HepG2 (cell line): ENCODE measurements around the gene KIAA0319L.

Source experiments
- CTCF ChIP-seq: sonication (generic); formaldehyde crosslinking; IDR thresholded peaks from 2 replicates; pipeline ENCODE4 v1.5.0; 2020; ENCODE audit warnings: mild to moderate bottlenecking, missing genetic modification reagents, moderate library complexity
- KLF16 ChIP-seq, 2 experiments: sonication (generic) in 1 of 2; formaldehyde crosslinking in 1 of 2; IDR thresholded peaks; 2 replicates each; pipeline versions ENCODE4 v1.6.1 to v1.8.0; 2016 to 2023; ENCODE audit warnings: missing genetic modification reagents in 2 of 2, missing compliant biosample characterization in 1 of 2
- POLR2AphosphoS5 ChIP-seq: IDR thresholded peaks from 2 replicates; pipeline ENCODE4 v1.6.1; 2012; ENCODE audit warnings: low read depth, low read length
- TAF15 ChIP-seq: fragments of 200-400 bp; formaldehyde crosslinking; IDR thresholded peaks from one replicate; pipeline ENCODE4 v1.6.1; 2018; ENCODE audit warnings: mild to moderate bottlenecking, low read depth, low read length; ENCODE audit not compliant: poor library complexity, severe bottlenecking

- TF ChIP-seq POLR2AphosphoS5 (no peak), KLF16 (CRISPR knock-in tag; IDR thresholded peaks at IDR 0.05) (no peak), TAF15 (no peak), CTCF (CRISPR knock-in tag) (no peak)
Observed at GRCh38 chr1:35536556-35537162, 20.5 kb downstream of the KIAA0319L start.
